Stimulated activated naive CD8-positive, alpha-beta T cell treated with anti-CD3 and anti-CD28 coated beads, Interleukin-15, amount 100 ng/mL, for 72 hours (primary cell): ENCODE results near the gene COL6A1.

Source experiments
- ATAC-seq: fragments of 150-1000 bp; cut with Tn5 transposase; 2 replicates; pipeline ENCODE4 v1.10.0; 2021; ENCODE audit warnings: mild to moderate bottlenecking, moderate library complexity
- DNase-seq, 2 donors: peaks; one replicate each; pipeline ENCODE4 v3.0.0; 2021 to 2022
- H3K27ac Mint-ChIP-seq, 2 donors: one replicate each; pipeline ENCODE4 v1.8.0; 2022; ENCODE audit warnings: mild to moderate bottlenecking in 2 of 2, mixed read lengths in 2 of 2, moderate library complexity in 2 of 2
- H3K27me3 Mint-ChIP-seq: one replicate; pipeline ENCODE4 v1.8.0; 2022; ENCODE audit warnings: mixed read lengths
- H3K4me1 Mint-ChIP-seq: one replicate; pipeline ENCODE4 v1.8.0; 2022; ENCODE audit warnings: mild to moderate bottlenecking, mixed read lengths
- H3K4me3 Mint-ChIP-seq, 2 donors: one replicate each; pipeline ENCODE4 v1.8.0; 2022; ENCODE audit warnings: mild to moderate bottlenecking in 2 of 2, mixed read lengths in 2 of 2, moderate library complexity in 1 of 2
- H3K9me3 Mint-ChIP-seq, 2 donors: one replicate each; pipeline ENCODE4 v1.8.0; 2022; ENCODE audit warnings: mixed read lengths in 2 of 2

Gene COL6A1

DNA sequence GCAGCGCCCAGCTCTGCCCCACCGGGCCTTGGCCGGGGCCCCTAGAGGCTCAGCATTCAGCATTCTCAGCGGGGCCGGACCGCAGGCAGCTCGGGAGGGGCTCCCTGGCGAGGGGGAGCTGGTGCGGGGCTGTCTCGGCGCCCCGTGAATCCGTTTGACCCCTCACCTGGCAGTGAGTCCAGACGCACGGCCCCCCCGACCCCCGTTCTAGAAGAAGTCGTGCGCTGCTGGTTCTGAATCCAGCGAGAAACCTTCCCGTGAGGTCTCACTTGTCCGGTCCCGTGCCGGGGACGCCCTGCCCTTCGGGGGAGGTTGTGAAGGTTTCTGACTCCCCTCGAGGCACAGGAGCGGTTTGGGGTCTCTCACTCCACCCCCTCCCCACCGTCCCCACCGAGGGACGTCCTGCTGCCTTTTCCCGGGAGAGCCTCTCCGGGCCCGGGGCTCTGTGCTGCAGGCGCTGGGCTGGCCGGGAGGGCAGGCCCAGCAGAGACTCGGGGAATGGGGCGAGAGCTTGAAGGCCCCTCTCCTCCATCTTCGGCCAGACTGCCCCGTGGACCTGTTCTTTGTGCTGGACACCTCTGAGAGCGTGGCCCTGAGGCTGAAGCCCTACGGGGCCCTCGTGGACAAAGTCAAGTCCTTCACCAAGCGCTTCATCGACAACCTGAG lies 655 bp downstream of the COL6A1 start:
- Mint-ChIP-seq H3K4me3 (peak overlapping the region; percentile 62 to 66), H3K9me3 (no peaks in the 10 kb centered on the region), H3K4me1 (peaks cover 30% of the 10 kb centered on the region), H3K27me3 (peaks cover 37% of the 10 kb centered on the region), H3K27ac (no peak overlapping the region)
- DNase-seq (no peak), ATAC-seq (peak; percentile 31)

DNA sequence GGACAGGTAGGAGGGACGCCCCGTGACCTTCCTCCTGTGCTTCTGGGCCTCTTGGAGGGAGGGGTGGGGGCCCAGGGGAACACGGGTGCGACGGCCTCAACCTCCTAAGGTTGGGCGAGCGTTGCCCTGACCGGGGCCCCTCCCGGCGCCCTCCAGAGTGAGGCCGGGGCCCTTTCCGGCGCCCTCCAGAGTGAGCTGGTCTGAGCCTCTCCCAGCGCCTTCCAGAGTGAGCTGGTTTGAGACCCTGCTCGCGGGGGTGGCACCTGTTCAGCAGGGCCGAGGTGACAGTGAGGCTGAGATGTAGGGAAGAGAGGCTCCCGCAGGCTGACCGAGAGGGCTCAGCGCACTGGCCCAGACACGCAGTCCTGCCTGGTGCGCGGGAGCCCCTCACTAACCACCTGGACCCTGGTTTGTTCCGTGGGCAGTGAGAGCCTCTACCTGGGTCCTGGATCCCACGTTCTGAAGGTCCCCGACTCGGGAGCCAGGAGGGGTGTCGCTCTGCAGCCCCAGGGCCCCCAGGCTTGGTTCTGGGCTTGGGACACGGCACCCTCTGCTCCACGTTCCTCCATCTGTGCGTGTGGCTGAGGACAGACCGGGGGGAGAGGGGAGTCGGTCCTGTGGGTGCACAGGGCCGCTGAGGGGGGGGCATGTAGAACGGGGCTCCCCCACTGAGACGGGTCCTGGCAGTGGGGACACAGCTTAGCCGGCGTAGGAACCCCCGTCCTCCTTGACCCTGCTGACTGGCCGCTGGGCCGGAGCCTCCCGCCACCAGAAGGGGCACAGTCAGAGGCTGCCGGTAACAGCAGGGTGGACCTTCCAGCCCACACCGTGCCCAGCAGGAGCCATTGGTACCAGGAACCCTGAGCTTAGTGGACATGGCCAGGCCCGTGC lies 1.4 kb downstream of the COL6A1 start:
- H3K9me3 Mint-ChIP-seq: no peaks in the 10 kb centered on the region
- no peak overlapping the region for H3K27ac Mint-ChIP-seq
- DNase-seq (no peak), ATAC-seq (no peak)
- H3K4me3 Mint-ChIP-seq: peak overlapping the region; percentile 62 to 66
- H3K27me3 Mint-ChIP-seq: peaks cover 34% of the 10 kb centered on the region
- peaks cover 30% of the 10 kb centered on the region for H3K4me1 Mint-ChIP-seq

DNA sequence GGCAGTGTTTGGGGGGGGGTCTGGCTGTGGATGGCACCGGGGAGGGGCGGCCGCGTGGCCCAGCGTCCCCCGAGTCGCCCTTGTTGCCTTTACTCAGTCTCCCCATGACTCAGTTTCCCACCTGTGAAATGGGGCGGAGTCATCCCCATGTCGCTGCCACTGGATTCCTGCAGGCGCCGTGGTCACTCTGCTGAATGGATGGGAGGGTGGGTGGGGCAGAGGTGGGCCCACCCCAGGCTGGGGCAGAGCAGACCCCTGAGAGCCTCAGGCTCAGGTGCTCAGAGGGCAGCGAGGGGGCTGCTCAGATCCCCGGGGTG lies 2.0 kb downstream of the COL6A1 start:
- DNase-seq (no peak), ATAC-seq (no peak)
- Mint-ChIP-seq H3K27ac (no peak overlapping the region), H3K4me3 (no peak overlapping the region), H3K4me1 (peaks cover 24% of the 10 kb centered on the region), H3K27me3 (peaks cover 28% of the 10 kb centered on the region), H3K9me3 (no peaks in the 10 kb centered on the region)

DNA sequence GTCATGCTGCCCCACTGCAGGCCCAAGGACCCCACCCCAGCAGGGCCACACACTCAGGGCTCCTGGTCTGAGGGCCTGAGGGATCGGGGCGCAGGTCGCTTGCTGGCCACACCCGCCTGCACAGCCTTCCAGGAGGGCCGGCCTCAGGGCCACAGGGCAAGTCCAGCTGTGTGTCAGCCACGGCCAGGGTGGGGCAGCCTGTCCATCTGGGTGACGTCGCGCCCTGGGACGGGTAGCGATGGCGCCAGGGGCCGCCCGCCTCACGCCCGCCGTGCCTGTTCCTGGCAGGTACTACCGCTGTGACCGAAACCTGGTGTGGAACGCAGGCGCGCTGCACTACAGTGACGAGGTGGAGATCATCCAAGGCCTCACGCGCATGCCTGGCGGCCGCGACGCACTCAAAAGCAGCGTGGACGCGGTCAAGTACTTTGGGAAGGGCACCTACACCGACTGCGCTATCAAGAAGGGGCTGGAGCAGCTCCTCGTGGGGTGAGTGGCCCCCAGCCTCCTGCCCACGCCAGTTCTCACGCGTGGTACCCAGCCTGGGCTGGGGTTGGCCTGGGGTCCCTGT lies 2.5 kb downstream of the COL6A1 start:
- ATAC-seq (no peak), DNase-seq (no peak)
- Mint-ChIP-seq H3K4me3 (no peak overlapping the region), H3K27ac (no peak overlapping the region), H3K4me1 (peaks cover 19% of the 10 kb centered on the region), H3K27me3 (peaks cover 27% of the 10 kb centered on the region), H3K9me3 (no peaks in the 10 kb centered on the region)

DNA sequence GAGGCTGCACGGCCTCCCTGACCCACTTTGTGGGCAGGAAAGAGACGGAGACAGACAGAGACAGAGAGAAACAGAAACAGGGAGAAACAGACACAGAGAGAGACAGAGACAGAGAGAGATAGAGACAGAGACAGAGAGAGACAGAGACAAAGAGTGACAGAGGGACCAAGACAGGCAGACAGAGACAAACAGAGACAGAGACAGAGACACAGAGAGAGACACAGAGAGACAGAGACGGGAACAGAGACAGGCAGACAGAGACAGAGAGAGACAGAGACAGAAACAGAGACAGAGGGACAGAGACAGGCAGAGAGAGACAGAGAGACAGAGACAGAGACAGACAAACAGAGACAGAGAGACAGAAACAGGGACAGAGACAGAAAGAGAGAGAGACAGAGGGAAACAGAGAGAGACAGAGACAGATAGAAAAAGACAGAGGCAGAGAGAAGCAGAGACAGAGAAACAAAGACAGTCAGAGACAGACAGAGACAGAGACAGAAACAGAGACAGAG lies 3.1 kb downstream of the COL6A1 start:
- no peak for DNase-seq
- peak overlapping the region in 1 of 2 donors; percentile 47 for H3K27ac Mint-ChIP-seq
- no peak overlapping the region for H3K4me3 Mint-ChIP-seq
- peaks cover 13% of the 10 kb centered on the region for H3K4me1 Mint-ChIP-seq
- peaks cover 27% of the 10 kb centered on the region for H3K27me3 Mint-ChIP-seq
- no peaks in the 10 kb centered on the region for H3K9me3 Mint-ChIP-seq
- no peak for ATAC-seq

DNA sequence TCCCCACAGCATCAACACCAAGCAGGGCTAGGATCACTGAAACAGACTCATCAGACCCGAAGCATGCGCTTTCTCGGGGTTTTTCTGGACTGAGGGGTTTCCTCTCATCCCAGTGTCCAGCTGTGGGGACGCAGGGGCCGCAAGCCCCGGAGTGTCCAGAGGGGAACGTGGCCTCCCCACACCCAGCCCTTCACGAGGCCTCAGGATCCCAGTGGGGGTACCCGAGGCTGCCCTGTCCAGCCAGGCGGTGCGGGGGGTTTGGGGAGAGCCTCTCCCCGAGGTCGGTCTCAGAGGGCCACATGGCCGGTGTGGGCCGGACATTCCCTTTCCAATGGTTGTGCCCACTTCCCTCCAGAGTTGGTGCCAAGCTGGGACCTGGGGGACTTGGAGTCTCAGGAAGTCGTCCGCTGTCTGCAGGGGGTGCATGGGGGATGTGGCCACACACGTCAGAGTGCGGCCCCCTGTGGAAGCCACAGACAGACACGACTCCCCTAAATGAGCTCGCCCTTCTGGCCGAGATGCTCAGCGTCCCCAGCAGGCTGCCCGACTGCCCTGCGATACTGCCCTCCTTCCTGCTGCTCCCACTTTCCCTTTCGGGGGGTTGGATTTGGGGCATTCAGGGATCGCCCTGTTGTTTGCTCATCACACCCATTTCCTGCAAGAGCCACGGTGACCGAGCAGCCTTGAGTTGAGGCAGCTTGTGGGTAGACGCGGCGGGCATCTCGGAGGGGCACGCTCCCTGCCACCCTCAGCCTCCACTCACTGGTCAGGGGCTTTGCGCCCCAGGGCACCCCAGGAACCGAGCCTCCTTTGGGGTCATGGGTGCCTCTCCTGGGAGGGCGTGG lies 4.1 kb downstream of the COL6A1 start:
- Mint-ChIP-seq H3K27me3 (peaks cover 27% of the 10 kb centered on the region), H3K4me3 (no peak overlapping the region), H3K9me3 (no peaks in the 10 kb centered on the region), H3K27ac (no peak overlapping the region), H3K4me1 (peaks cover 11% of the 10 kb centered on the region)
- no peak for DNase-seq
- no peak for ATAC-seq

DNA sequence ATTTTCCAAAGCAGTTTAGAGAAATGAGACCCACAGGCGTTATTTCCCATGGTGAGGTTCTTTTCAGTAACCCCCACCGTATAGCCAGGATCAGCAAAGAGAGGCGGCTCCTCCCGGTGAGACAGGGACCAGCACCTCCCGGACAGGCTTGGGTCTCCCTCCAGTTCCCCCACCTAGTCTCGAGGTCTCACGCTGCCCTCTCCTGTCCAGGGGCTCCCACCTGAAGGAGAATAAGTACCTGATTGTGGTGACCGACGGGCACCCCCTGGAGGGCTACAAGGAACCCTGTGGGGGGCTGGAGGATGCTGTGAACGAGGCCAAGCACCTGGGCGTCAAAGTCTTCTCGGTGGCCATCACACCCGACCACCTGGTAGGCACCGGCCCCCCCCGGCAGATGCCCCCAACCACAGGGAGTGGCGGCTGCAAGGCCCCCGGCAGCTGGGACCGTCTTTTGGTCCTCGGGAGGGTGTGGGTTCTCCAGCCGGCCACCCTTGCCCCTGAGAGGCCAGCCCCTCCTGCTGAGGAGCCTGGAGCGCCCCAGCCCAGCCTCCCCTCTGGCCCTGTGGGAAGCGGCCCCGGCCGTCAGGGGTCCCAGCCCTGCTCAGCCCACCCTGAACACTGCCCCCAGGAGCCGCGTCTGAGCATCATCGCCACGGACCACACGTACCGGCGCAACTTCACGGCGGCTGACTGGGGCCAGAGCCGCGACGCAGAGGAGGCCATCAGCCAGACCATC lies 4.9 kb downstream of the COL6A1 start:
- Mint-ChIP-seq H3K27me3 (peaks cover 27% of the 10 kb centered on the region), H3K9me3 (no peaks in the 10 kb centered on the region), H3K4me1 (peaks cover 11% of the 10 kb centered on the region), H3K27ac (peak overlapping the region in 1 of 2 donors; percentile 30), H3K4me3 (no peak overlapping the region)
- ATAC-seq (no peak), DNase-seq (no peak)

DNA sequence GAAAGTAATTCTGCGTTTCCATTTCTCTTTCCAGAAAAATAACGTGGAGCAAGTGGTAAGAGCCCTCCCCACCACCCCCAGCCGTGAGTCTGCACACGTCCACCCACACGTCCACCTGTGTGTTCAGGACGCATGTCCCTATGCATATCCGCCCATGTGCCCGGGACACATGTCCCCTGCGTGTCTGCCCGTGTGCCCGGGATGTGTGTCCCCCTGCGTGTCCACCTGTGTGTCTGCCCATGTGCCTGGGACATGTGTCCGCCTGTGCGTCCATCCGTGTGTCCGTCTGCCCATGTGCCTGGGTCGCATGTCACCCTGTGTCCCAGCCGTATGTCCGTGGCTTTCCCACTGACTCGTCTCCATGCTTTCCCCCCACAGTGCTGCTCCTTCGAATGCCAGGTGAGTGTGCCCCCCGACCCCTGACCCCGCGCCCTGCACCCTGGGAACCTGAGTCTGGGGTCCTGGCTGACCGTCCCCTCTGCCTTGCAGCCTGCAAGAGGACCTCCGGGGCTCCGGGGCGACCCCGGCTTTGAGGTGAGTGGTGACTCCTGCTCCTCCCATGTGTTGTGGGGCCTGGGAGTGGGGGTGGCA lies 5.6 kb downstream of the COL6A1 start:
- H3K27ac Mint-ChIP-seq: no peak overlapping the region
- peaks cover 26% of the 10 kb centered on the region for H3K27me3 Mint-ChIP-seq
- DNase-seq: no peak
- peaks cover 11% of the 10 kb centered on the region for H3K4me1 Mint-ChIP-seq
- no peaks in the 10 kb centered on the region for H3K9me3 Mint-ChIP-seq
- no peak overlapping the region for H3K4me3 Mint-ChIP-seq
- no peak for ATAC-seq

DNA sequence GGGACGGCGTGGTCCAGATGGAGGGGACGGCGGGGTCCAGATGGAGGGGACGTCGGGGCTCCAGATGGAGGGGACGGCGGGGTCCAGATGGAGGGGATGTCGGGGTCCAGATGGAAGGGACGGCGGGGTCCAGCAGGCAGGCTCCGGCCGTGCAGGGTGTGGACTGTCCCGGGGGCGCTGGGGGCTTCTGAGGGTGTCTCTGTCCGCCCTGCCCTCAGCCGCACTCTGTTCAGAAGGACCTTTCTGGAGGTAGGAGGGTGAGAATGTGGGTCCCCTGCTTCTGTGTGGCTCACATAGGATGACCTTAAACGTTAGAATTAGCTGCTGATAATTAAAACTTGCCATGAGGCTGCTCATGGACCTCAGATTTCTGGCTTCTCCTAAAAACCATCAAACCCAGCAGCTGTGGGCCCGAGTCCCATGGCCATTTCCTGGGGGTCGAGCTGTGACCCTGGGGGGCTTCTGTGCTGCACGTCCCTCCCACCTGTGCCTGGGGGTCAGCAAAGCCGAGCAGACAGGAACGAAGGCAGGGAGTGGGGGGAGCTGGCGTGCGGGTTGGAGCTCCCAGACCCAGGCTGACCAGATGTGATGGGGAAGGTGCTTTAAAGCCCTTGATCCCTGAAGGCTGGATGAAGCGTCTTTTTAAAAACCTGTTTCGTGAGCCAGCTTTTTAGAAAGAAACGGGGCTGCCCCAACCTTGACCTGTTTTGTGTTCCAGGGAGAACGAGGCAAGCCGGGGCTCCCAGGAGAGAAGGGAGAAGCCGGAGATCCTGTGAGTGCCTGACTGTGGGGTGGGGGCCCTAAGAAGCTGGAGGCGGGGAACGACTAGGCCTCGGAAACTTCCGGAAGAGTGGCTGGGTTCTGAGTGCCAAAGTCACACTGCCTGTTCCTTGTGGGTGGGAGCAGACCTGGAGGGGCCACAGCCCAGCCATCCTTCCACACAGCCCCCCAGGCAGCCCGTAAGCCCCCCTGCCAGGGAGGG lies 7.1 kb downstream of the COL6A1 start:
- H3K4me1 Mint-ChIP-seq: peaks cover 11% of the 10 kb centered on the region
- DNase-seq (no peak), ATAC-seq (no peak)
- no peaks in the 10 kb centered on the region for H3K9me3 Mint-ChIP-seq
- H3K27me3 Mint-ChIP-seq: peaks cover 15% of the 10 kb centered on the region
- H3K4me3 Mint-ChIP-seq: no peak overlapping the region
- H3K27ac Mint-ChIP-seq: no peak overlapping the region

DNA sequence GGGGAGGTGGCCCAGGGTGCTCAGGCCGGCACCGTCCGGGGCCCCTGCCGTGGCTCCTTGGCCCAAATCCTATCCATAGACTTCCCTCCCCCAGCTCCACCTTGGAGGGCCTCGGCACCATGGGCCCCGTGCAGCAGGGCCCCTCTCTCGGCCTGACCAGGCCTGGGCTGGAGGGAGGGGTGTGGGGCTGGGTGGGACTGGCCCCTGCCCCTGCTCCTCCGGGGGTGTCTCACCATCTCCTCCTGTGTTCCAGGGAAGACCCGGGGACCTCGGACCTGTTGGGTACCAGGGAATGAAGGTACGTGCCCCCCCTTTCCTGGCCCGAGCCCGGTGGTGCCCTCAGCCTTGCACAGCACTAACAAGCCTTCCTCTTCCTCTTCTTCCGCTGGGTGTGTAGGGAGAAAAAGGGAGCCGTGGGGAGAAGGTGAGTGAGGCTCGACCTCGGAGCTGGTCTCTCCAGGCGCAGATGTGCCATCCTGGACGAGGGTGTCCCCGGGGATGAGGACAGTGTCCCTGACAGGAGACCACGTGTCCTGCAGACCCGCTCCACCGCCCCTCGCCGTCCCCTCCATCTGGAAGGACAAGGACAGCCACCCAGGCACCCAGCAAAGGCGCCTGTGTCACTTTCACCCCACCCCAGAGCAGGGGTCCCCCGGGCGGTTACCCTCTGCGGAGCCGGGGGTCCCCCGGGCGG lies 7.9 kb downstream of the COL6A1 start:
- DNase-seq (no peak), ATAC-seq (peak; percentile 47)
- no peaks in the 10 kb centered on the region for H3K9me3 Mint-ChIP-seq
- no peak overlapping the region for H3K4me3 Mint-ChIP-seq
- no peak overlapping the region for H3K27ac Mint-ChIP-seq
- H3K27me3 Mint-ChIP-seq: peaks cover 10% of the 10 kb centered on the region
- peaks cover 8% of the 10 kb centered on the region for H3K4me1 Mint-ChIP-seq

DNA sequence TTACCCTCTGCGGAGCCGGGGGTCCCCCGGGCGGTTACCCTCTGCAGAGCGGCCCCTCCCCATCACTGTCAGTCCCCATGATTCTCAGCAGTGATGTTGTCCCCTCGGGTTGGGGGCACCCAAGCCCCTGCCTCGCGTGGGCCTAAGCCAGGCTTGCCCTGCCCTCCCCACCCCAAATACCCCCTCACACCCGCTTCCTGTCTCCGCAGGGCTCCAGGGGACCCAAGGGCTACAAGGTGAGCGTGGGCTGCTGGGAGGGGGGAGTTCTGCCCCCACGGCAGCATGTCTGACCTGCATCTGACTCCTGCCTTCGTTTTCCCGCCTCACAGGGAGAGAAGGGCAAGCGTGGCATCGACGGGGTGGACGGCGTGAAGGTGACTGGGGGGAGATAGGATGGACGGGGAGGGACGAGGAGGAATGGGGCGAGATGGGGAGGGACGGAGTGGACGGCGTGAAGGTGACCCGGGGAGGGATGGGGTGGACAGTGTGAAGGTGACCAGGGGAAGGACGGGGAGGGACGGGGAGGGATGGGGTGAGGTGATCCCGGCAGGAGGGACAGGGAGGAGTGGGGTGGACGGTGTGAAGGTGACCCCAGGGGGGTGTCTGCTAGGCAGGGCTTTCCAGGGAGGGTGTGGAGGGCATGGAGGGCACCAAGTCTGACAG lies 8.6 kb downstream of the COL6A1 start:
- H3K27me3 Mint-ChIP-seq: peaks cover 3% of the 10 kb centered on the region
- H3K9me3 Mint-ChIP-seq: no peaks in the 10 kb centered on the region
- peaks cover 1% of the 10 kb centered on the region for H3K4me1 Mint-ChIP-seq
- DNase-seq (peak in 1 of 2 donors; percentile 5), ATAC-seq (peak; percentile 42)
- H3K4me3 Mint-ChIP-seq: no peak overlapping the region
- no peak overlapping the region for H3K27ac Mint-ChIP-seq

DNA sequence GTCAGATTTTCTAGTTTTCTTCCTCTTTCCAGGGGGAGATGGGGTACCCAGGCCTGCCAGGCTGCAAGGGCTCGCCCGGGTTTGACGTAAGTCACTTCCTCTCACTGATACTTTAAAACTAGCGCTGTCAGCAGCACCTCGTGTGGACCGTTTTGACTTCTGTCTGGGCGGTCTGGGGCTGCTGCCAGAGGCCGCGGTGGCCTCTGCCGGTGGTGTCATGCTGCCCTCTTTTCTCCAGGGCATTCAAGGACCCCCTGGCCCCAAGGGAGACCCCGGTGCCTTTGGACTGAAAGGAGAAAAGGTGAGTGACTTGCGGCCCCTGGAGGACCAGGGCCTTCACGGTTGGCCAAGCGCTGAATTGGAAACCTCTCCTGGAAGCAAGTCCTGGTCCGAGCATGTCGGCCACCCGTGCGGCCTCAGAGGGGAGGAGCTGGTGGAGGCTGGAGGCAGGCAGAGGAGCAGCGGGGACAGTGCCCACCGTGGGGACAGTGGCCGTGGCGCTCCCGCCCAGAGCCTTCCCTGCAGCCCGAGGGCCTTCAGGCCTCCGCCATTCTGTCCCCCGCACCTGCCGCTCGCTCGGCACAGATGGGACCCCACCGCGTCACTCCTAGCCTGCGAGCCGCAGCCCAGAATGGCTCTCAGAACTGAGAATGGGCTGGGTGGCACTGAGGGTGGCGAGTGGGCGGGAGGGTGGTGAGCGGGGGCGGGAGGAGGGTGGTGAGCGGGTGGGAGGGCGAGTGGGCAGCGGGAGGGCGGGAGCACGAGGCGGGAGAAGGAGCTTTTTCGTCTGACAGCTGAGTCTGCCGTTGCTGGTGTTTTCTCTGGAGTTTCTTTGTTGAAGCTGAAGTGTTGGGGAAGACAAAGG lies 9.4 kb downstream of the COL6A1 start:
- H3K27ac Mint-ChIP-seq: no peak overlapping the region
- H3K4me1 Mint-ChIP-seq: peaks cover 6% of the 10 kb centered on the region
- ATAC-seq (no peak), DNase-seq (no peak)
- no peaks in the 10 kb centered on the region for H3K9me3 Mint-ChIP-seq
- H3K27me3 Mint-ChIP-seq: no peaks in the 10 kb centered on the region
- no peak overlapping the region for H3K4me3 Mint-ChIP-seq
